GM23248 (cell line): ENCODE data around the gene PHC2.

Experiments used
- EZH2 ChIP-seq: fragments of 200-600 bp; sonication (generic); IDR thresholded peaks from 2 replicates; pipeline ENCODE4 v1.6.1; 2018; ENCODE audit warnings: antibody characterized with exemption, mild to moderate bottlenecking; ENCODE audit not compliant: insufficient read depth, poor library complexity, severe bottlenecking
- EZH2phosphoT487 ChIP-seq: fragments of 200-600 bp; sonication (generic); IDR thresholded peaks from 2 replicates; pipeline ENCODE4 v1.6.1; 2018; ENCODE audit warnings: antibody characterized with exemption, moderate library complexity, mild to moderate bottlenecking, low read depth; ENCODE audit not compliant: insufficient read depth

GRCh38 chr1:33390542-33390941 is 40.4 kb downstream of the PHC2 start:
- no peak for TF ChIP-seq EZH2
- TF ChIP-seq EZH2phosphoT487: no peak
